Keratinocyte (primary cell): ENCODE results near the gene MYBPH.

Experiments used
- CTCF ChIP-seq, 3 experiments: IDR thresholded peaks in 1 of 3; conservative IDR thresholded peaks in 1 of 3; optimal IDR thresholded peaks in 1 of 3; 2 replicates in 2 of 3; 3 replicates in 1 of 3; pipeline versions ENCODE3 to v1.5.1; 2011; ENCODE audit warnings: low read length in 3 of 3, mild to moderate bottlenecking in 3 of 3, moderate library complexity in 2 of 3, control low read depth in 1 of 3, inconsistent platforms in 1 of 3; ENCODE audit not compliant: insufficient read depth in 2 of 3; ENCODE audit errors: extremely low read depth in 1 of 3
- EZH2 ChIP-seq: IDR thresholded peaks from one replicate; pipeline ENCODE4 v1.6.1; 2012; ENCODE audit warnings: inconsistent platforms, mild to moderate bottlenecking, low read length, moderate library complexity

- TF ChIP-seq CTCF (optimal IDR thresholded peaks at IDR 0.05 in 1 of 3, IDR thresholded peaks at IDR 0.05 in 1 of 3, conservative IDR thresholded peaks at IDR 0.05 in 1 of 3; ENCODE audit: extremely low read depth in 1 of 3, insufficient read depth in 2 of 3, low read length in 3 of 3) (no peak), EZH2 (no peak)
Measured at GRCh38 chr1:203124011-203124410, 51.6 kb downstream of the MYBPH start.
